GM12873 (cell line): ENCODE data around the gene KCNA10.

Experiments used
- CTCF ChIP-seq: IDR thresholded peaks from 2 replicates; pipeline ENCODE4 v1.5.1; 2012; ENCODE audit warnings: low read depth, mild to moderate bottlenecking, moderate library complexity, low read length, control low read depth; ENCODE audit not compliant: insufficient read depth; ENCODE audit errors: missing control alignments

Gene KCNA10

DNA sequence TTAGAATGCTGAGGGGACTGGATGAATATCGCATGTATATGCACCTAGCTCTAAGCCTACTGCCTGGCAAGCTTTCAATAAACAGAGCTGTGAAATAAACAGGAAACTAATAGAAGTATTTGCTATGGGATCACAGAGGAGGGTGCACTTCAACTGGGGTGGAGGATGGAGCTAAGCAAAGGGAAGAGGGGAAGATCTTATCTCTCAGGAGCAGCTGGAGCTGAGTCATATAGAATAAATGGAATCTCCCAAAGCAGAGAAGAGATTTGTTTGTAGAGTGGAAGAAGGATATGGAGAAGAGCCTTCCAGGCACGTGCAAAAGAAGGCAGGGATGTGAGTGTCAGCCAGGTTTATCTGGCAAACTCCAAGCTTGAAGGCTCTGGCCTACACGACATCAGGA, 17.0 kb upstream of the KCNA10 start:
- TF ChIP-seq CTCF, result no peak

GRCh38 chr1:110533230-110533629, 14.3 kb upstream of the KCNA10 start:
- TF ChIP-seq CTCF, result peak; percentile 20

DNA sequence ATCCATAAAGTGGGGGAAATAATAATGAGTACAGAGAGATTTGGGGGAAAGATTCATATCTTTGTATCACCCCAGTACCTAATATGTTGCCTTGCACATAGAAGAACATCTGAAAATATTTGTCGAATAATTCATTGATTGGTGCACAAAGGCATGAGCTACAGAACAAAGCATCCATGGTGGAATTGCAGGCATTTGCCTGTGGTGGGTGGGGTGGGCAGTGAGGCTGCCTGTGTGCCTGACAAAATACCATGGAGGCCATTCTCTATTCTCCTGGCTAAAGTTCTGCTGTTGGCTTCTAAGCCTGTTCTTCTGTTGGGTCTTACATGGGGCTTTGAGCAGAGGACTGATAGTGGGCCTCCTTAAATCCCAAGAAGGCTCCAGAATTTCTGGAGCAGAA, 10.0 kb upstream of the KCNA10 start:
- TF ChIP-seq CTCF, result no peak

DNA sequence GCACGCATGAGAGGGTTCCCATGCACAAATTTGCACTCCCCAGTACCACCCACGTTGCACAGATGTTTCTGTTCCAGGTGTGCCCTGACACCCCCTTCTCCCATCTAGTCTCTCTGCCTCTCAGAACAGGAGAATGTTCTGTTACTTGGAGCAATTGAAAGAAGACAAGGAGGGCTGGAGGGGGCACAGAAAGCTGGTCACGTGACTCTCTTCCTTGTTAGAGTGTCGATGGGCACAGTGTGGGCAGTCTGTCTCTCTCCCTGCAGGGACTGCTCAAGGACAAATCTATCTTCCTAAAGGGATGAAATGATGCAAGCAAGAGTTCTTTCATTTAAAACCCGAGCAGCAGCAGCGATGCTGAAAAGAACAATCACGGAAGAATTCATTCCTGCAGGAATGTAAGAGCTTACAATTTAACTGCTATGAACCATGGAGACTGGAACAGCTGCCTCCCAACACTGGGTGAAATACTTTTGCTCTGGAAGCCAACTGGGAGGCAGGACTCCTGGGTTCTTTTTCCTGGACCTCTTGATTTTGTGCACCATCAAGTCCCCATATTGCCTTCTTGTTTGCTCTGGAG, 7.3 kb upstream of the KCNA10 start:
- TF ChIP-seq CTCF, result no peak

GRCh38 chr1:110525249-110525595, 6.2 kb upstream of the KCNA10 start:
- TF ChIP-seq CTCF, result no peak

DNA sequence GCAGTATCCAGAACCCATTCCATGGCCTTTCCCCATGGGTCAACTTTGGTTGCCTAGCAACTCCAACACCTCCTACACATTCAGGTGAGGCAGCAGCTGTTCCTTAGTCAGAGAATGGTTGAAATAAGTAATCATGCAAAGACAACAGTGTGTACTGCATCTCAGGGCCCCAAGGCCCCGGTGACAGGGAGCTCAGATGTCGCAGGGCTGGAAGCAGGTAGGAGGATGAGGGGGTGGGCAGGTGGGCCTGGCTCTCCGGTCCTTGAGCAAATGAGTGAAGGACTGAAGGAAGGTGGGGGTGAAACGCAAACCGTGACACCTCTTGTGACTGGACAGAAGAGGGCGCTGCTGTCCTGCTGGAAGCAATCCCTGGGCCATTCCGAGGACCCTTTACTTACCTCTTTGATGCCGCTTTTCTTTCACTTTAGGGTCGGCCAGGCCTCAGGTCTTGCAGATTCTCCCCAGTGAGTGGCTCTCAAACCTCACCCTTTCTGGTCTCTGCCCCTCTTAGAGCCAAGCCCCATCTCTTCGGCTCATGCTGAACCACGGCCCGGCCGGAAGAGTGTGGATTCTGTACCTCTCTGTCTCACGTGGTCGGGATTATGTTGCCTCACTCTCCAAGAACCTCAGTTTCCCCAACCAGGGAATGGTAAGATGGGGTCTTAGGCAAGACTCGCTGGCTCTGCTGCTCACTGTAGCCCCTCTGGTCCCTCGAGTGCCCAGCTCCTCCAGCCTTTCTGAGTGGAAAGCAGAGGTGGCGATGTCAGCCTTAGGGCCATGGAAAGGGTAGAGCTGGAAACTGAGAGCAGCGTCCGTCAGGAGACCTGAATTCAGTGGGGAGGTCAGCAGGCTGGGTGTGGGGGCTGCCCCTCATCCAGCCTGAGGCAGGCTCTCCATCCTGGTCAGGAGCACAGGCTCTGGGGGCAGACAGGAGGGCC, 5.6 kb upstream of the KCNA10 start:
- peak; percentile 97 for TF ChIP-seq CTCF

GRCh38 chr1:110523011-110523410, 4.0 kb upstream of the KCNA10 start:
- TF ChIP-seq CTCF, result no peak
